ENCODE measurements around the gene DRD1. TPM values are rescaled to one million over a fixed set of nuclear protein-coding genes. Genes with fewer than 3 reads are reported as not detected.

The DRD1 gene
- total RNA-seq (2014; rRNA removed; shearing (Covaris generic)) (0.14 TPM in 1 of 2 replicates, not detected in the other), polyA plus RNA-seq (2016; fragmentation: Nextera tagmentation; extraction: Ambion mirVana) (0.11 TPM in 1 of 2 replicates, not detected in the other)
- long read RNA-seq: 0 reads

DNA sequence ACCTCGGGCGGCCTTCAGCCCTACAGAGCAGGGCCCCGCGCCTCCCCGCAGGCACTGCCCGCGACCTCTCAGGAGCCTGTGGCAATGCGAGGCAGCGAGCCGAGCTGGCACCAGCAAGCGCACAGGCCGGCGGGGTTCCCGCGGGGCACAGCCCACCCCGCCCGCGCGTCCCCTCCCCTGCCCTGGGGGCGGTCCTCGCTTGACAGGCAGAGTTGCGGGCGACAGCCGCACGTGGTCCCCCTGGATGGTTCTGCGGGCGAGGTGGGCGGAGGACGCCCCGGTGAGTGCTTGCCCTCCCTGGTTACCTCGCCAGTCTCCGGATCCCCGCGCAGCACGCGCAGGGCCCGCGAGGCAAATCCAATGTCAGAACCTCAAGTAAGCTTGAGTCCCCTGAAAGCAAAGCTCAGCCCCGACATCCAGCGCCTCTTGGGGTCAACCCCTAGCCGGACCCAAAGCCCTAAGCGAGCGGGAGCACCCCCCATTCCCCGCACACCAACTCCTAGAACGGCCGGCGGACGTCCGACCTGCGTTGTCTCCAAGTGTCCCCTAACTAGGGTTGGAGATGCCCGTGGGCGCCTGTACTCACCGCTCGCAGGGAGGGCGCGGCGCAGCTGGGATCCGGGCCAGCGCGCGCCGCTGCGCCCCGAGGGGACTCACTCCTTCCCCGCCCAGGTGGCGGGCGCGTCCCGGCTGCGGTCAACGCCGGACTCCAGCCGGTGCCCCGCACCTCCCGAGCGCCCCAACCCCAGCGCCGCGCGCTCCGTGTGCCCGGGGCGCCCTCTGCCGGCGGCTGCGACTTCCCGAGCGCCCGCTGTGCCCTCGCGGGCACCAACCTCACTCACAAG, at the start of gene DRD1:
Gene DRD1 (minus strand): TSS at position 123 of the 845 bp plus-strand sequence. CDS start 1,083 bp downstream, outside the sequence.
- H3K9me3 Mint-ChIP-seq: no peaks in the 10 kb centered on the region; the same call in 1 of the 3 replicates
- H3K4me1 Mint-ChIP-seq: peaks cover 37% of the 10 kb centered on the region
- Histone ChIP-seq H3K27ac (ENCODE audit: low read depth) (no peak within 1 kb of the TSS), H3K4me3 (peak within 1 kb of the TSS; percentile 66), H2AFZ (peak within 1 kb of the TSS; percentile 99), H3K27me3 (ENCODE audit: insufficient read depth) (peaks cover 69% of the 10 kb centered on the region), H3K4me2 (peak within 1 kb of the TSS; percentile 95), H4K20me1 (replicated peaks; ENCODE audit: insufficient read depth) (no peaks in the 10 kb centered on the region), H3F3A (replicated peaks; ENCODE audit: low read depth) (no peaks in the 10 kb centered on the region), H3K36me3 (ENCODE audit: insufficient read depth) (no peaks in the 10 kb centered on the region), H3K9me2 (ENCODE audit: insufficient read depth) (no peaks in the 10 kb centered on the region), H3K4me1 (ENCODE audit: insufficient read depth) (peaks cover 42% of the 10 kb centered on the region), H3K79me2 (replicated peaks; ENCODE audit: insufficient read depth) (no peaks in the 10 kb centered on the region)
- H3K4me3 Mint-ChIP-seq: peak within 1 kb of the TSS; percentile 78
- ATAC-seq: peak; percentile 88
- H3K36me3 Mint-ChIP-seq (ENCODE audit: low read depth): no peaks in the 10 kb centered on the region; the same call in 2 of the 3 replicates
- H3K27me3 Mint-ChIP-seq (ENCODE audit: insufficient read depth, low read depth, poor library complexity): peaks cover 36% of the 10 kb centered on the region
- peak; percentile 86 for DNase-seq (ENCODE audit: low spot score)
- no peak for TF ChIP-seq ZNF114 (CRISPR knock-in tag; IDR thresholded peaks at IDR 0.05)
- no peak for TF ChIP-seq EZH2phosphoT487 (IDR thresholded peaks at IDR 0.05; ENCODE audit: unreplicated experiment)
- TF ChIP-seq NANOG (IDR thresholded peaks at IDR 0.05; ENCODE audit: borderline replicate concordance): no peak
- peak; percentile 61 to 85 for TF ChIP-seq CTCF (conservative IDR thresholded peaks at IDR 0.05; ENCODE audit: low read depth in 2 of 2)
- TF ChIP-seq, protein P1, sequence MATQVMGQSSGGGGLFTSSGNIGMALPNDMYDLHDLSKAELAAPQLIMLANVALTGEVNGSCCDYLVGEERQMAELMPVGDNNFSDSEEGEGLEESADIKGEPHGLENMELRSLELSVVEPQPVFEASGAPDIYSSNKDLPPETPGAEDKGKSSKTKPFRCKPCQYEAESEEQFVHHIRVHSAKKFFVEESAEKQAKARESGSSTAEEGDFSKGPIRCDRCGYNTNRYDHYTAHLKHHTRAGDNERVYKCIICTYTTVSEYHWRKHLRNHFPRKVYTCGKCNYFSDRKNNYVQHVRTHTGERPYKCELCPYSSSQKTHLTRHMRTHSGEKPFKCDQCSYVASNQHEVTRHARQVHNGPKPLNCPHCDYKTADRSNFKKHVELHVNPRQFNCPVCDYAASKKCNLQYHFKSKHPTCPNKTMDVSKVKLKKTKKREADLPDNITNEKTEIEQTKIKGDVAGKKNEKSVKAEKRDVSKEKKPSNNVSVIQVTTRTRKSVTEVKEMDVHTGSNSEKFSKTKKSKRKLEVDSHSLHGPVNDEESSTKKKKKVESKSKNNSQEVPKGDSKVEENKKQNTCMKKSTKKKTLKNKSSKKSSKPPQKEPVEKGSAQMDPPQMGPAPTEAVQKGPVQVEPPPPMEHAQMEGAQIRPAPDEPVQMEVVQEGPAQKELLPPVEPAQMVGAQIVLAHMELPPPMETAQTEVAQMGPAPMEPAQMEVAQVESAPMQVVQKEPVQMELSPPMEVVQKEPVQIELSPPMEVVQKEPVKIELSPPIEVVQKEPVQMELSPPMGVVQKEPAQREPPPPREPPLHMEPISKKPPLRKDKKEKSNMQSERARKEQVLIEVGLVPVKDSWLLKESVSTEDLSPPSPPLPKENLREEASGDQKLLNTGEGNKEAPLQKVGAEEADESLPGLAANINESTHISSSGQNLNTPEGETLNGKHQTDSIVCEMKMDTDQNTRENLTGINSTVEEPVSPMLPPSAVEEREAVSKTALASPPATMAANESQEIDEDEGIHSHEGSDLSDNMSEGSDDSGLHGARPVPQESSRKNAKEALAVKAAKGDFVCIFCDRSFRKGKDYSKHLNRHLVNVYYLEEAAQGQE (IDR thresholded peaks at IDR 0.05; ENCODE audit: unreplicated experiment): no peak
- TF ChIP-seq POLR2AphosphoS5 (IDR thresholded peaks at IDR 0.05; ENCODE audit: low read depth): no peak
- TF ChIP-seq, protein P2, sequence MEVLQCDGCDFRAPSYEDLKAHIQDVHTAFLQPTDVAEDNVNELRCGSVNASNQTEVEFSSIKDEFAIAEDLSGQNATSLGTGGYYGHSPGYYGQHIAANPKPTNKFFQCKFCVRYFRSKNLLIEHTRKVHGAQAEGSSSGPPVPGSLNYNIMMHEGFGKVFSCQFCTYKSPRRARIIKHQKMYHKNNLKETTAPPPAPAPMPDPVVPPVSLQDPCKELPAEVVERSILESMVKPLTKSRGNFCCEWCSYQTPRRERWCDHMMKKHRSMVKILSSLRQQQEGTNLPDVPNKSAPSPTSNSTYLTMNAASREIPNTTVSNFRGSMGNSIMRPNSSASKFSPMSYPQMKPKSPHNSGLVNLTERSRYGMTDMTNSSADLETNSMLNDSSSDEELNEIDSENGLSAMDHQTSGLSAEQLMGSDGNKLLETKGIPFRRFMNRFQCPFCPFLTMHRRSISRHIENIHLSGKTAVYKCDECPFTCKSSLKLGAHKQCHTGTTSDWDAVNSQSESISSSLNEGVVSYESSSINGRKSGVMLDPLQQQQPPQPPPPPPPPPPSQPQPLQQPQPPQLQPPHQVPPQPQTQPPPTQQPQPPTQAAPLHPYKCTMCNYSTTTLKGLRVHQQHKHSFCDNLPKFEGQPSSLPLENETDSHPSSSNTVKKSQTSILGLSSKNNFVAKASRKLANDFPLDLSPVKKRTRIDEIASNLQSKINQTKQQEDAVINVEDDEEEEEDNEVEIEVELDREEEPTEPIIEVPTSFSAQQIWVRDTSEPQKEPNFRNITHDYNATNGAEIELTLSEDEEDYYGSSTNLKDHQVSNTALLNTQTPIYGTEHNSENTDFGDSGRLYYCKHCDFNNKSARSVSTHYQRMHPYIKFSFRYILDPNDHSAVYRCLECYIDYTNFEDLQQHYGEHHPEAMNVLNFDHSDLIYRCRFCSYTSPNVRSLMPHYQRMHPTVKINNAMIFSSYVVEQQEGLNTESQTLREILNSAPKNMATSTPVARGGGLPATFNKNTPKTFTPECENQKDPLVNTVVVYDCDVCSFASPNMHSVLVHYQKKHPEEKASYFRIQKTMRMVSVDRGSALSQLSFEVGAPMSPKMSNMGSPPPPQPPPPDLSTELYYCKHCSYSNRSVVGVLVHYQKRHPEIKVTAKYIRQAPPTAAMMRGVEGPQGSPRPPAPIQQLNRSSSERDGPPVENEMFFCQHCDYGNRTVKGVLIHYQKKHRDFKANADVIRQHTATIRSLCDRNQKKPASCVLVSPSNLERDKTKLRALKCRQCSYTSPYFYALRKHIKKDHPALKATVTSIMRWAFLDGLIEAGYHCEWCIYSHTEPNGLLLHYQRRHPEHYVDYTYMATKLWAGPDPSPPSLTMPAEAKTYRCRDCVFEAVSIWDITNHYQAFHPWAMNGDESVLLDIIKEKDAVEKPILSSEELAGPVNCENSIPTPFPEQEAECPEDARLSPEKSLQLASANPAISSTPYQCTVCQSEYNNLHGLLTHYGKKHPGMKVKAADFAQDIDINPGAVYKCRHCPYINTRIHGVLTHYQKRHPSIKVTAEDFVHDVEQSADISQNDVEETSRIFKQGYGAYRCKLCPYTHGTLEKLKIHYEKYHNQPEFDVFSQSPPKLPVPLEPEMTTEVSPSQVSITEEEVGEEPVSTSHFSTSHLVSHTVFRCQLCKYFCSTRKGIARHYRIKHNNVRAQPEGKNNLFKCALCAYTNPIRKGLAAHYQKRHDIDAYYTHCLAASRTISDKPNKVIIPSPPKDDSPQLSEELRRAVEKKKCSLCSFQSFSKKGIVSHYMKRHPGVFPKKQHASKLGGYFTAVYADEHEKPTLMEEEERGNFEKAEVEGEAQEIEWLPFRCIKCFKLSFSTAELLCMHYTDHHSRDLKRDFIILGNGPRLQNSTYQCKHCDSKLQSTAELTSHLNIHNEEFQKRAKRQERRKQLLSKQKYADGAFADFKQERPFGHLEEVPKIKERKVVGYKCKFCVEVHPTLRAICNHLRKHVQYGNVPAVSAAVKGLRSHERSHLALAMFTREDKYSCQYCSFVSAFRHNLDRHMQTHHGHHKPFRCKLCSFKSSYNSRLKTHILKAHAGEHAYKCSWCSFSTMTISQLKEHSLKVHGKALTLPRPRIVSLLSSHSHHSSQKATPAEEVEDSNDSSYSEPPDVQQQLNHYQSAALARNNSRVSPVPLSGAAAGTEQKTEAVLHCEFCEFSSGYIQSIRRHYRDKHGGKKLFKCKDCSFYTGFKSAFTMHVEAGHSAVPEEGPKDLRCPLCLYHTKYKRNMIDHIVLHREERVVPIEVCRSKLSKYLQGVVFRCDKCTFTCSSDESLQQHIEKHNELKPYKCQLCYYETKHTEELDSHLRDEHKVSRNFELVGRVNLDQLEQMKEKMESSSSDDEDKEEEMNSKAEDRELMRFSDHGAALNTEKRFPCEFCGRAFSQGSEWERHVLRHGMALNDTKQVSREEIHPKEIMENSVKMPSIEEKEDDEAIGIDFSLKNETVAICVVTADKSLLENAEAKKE (CRISPR knock-in tag; IDR thresholded peaks at IDR 0.05): no peak
- TF ChIP-seq CREB1 (CRISPR knock-in tag; IDR thresholded peaks at IDR 0.05; ENCODE audit: low read depth): no peak
- peak; percentile 60 for TF ChIP-seq EZH2 (IDR thresholded peaks at IDR 0.05; ENCODE audit: low read depth, unreplicated experiment)
- no peak for TF ChIP-seq STAT1 (IDR thresholded peaks at IDR 0.05; ENCODE audit: unreplicated experiment)
- no peak within 1 kb of the TSS for H3K27ac Mint-ChIP-seq
